Heart left ventricle (tissue), 16 donors: ENCODE measurements around the gene CTCF. TPM values are rescaled to one million over a fixed set of nuclear protein-coding genes. Genes with fewer than 3 reads are reported as not detected.

Experiments used
- ATAC-seq, 4 donors: fragments of 200-7000 bp; cut with Tn5 transposase; one replicate each; pipeline ENCODE4 v1.9.1; 2020 to 2022; ENCODE audit warnings: moderate library complexity in 4 of 4, mild to moderate bottlenecking in 3 of 4, moderate number of reproducible peaks in 1 of 4
- DNase-seq, 5 donors: peaks; one replicate each; pipeline ENCODE4 v3.0.0-alpha.2; 2020
- H3K27ac ChIP-seq, 12 donors: fragments of 200-600 bp; sonication (generic) in 4 of 12; one replicate each; pipeline versions ENCODE4 v1.5.0 to v1.8.0; 2016 to 2022; ENCODE audit warnings: mild to moderate bottlenecking in 2 of 12
- H3K27me3 ChIP-seq, 9 donors: fragments of 200-600 bp; sonication (generic) in 2 of 9; one replicate each; pipeline versions ENCODE4 v1.5.1 to v1.8.0; 2016 to 2022; ENCODE audit warnings: mild to moderate bottlenecking in 3 of 9
- H3K36me3 ChIP-seq, 9 donors: fragments of 200-600 bp; sonication (generic) in 2 of 9; one replicate each; pipeline versions ENCODE4 v1.5.0 to v1.8.0; 2018 to 2022; ENCODE audit warnings: mild to moderate bottlenecking in 2 of 9
- H3K4me1 ChIP-seq, 12 donors: fragments of 200-600 bp; sonication (generic) in 4 of 12; one replicate each; pipeline versions ENCODE4 v1.5.0 to v1.8.0; 2016 to 2022; ENCODE audit warnings: mild to moderate bottlenecking in 3 of 12
- H3K4me3 ChIP-seq, 12 donors: fragments of 200-600 bp; sonication (generic) in 4 of 12; one replicate each; pipeline versions ENCODE4 v1.5.0 to v1.8.0; 2017 to 2022; ENCODE audit warnings: mild to moderate bottlenecking in 9 of 12, moderate library complexity in 4 of 12
- H3K9me3 ChIP-seq, 12 donors: fragments of 200-600 bp; sonication (generic) in 4 of 12; one replicate each; pipeline versions ENCODE4 v1.5.0 to v1.8.0; 2016 to 2022; ENCODE audit warnings: mild to moderate bottlenecking in 1 of 12
- CTCF ChIP-seq, 12 donors: fragments of 200-600 bp; sonication (generic) in 4 of 12; IDR thresholded peaks; one replicate each; pipeline versions ENCODE4 v1.5.0 to v1.8.0; 2018 to 2022; ENCODE audit warnings: antibody characterized with exemption in 12 of 12, mild to moderate bottlenecking in 5 of 12
- POLR2A ChIP-seq, 2 donors: fragments of 450-650 bp; IDR thresholded peaks; one replicate each; pipeline ENCODE4 v1.6.1; 2017; ENCODE audit warnings: antibody characterized with exemption in 2 of 2, mild to moderate bottlenecking in 2 of 2, moderate library complexity in 2 of 2
- WGBS, 4 donors: extraction: QIAGEN DNeasy Blood & Tissue Kit in 2 of 4; methylation state at CpG; one replicate each; pipeline versions ENCODE4 v1.1.5 to v1.1.7; 2013 to 2018; 5-methylcytosine and 5-hydroxymethylcytosine counted together
- intact Hi-C, 10 donors: fragments of 100-400 bp; cut with DNase I; formaldehyde crosslinking; loops; one replicate each; pipeline versions ENCODE4 v1.11.1 to v1.14.2; 2022
- polyA plus RNA-seq, 2 donors: library from polyadenylated mRNA; stranded (reverse); fragments of 200-250 nt; gene quantifications; one replicate each; pipeline ENCODE4 v1.2.3, GENCODE V29; 2013
- total RNA-seq, 9 donors: library from RNA; depleted of rRNA in 2 of 9; stranded (reverse); fragments of >200 nt in 2 of 9; fragmentation: NEBNext Ultra II Directional in 3 of 9; extraction: Animal tissue kit (Norgen Biotek cat#: 25700) in 3 of 9; gene quantifications; one replicate each; pipeline versions ENCODE4 v1.1.0 to v1.2.4, GENCODE V29; 2016 to 2023
- donor health status: ischemic (EF 13 %, LVEDD 7.1; RV severe dilation, severe dysfunction).
- donor health status: healthy with polysubstance abuse.
- donor health status: DM: no; HTN: yes; CAD: no.
- donor health status: DM: no; HTN: no; CAD: no.
- donor health status: ischemic (EF 25% LVEDD 6.9; RV normal size, moderate dysfunction).
- donor health status: ischemic (EF 25% LVEDD 5.7; RV mildly dilated, moderate dysfunction).
- donor health status: healthy.
- donor health status: DM: yes; HTN: yes; CAD: no.
- donor health status: ischemic (EF 35%, LVEDD 5.7; RV mildly dilated, moderate dysfunction).
- donor health status: nonischemic (EF 11% LVEDD 7.7; RV severe dilation, severe dysfunction).
- donor health status: DM: yes; HTN: yes; CAD: no.
- donor health status: PGD.
- donor health status: ischemic (EF 29% LVEDD 5.4; RV normal size, mild dysfunction).
- donor health status: nonischemic (EF 23%, LVEDD 6.1; RV moderate dilation, normal function).

The CTCF gene
- total and polyA plus RNA-seq, 11 donors: 13.9 to 35.8 (median 25.3) TPM

GRCh38 chr16:67594256-67594915 lies 32.1 kb downstream of the CTCF start:
- H3K4me1 ChIP-seq: peaks cover 0 to 29% (median 0%) of the 10 kb centered on the region in 12 donors

GRCh38 chr16:67594956-67595355 lies 32.6 kb downstream of the CTCF start:
- DNase-seq (no peak), ATAC-seq (peak in 1 of 4 donors; percentile 50)
- H3K9me3 ChIP-seq: no peaks in the 10 kb centered on the region
- peaks cover 0 to 29% (median 0%) of the 10 kb centered on the region in 12 donors for H3K4me1 ChIP-seq
- no peaks in the 10 kb centered on the region for H3K27me3 ChIP-seq
- H3K27ac ChIP-seq: no peak overlapping the region
- H3K36me3 ChIP-seq: peaks cover 0 to 18% (median 0%) of the 10 kb centered on the region in 9 donors
- H3K4me3 ChIP-seq: no peak overlapping the region
- intact Hi-C loops: no loop called here
- WGBS, 4 donors: 59 to 84% (median 75%) methylated on average over 1 of the region's 1 CpG
- no peak for TF ChIP-seq POLR2A (IDR thresholded peaks at IDR 0.05)
- TF ChIP-seq CTCF (IDR thresholded peaks at IDR 0.05): no peak

More at GRCh38 chr16:67594256-67594915, 32.1 kb downstream of the CTCF start:
- Histone ChIP-seq H3K27ac (no peak overlapping the region), H3K9me3 (no peaks in the 10 kb centered on the region), H3K4me3 (no peak overlapping the region), H3K27me3 (no peaks in the 10 kb centered on the region), H3K36me3 (peaks cover 0 to 18% (median 0%) of the 10 kb centered on the region in 9 donors)
- TF ChIP-seq POLR2A (IDR thresholded peaks at IDR 0.05) (no peak), CTCF (IDR thresholded peaks at IDR 0.05) (no peak)
- no peak for ATAC-seq
- WGBS, 4 donors: 78 to 95% (median 90%) methylated on average over 5 of the region's 5 CpGs
- DNase-seq: no peak
- intact Hi-C loops: no loop called here

- WGBS, 4 donors: 57 to 67% (median 60%) methylated on average over 4 of the region's 4 CpGs
- DNase-seq (no peak), ATAC-seq (no peak)
- peaks cover 0 to 32% (median 1%) of the 10 kb centered on the region in 12 donors for H3K4me1 ChIP-seq
- H3K4me3 ChIP-seq: no peak overlapping the region
- H3K9me3 ChIP-seq: no peaks in the 10 kb centered on the region
- intact Hi-C loops: no loop called here
- TF ChIP-seq CTCF (IDR thresholded peaks at IDR 0.05) (no peak), POLR2A (IDR thresholded peaks at IDR 0.05) (no peak)
- H3K36me3 ChIP-seq: peaks cover 0 to 18% (median 0%) of the 10 kb centered on the region in 9 donors
- H3K27me3 ChIP-seq: no peaks in the 10 kb centered on the region
- no peak overlapping the region for H3K27ac ChIP-seq
These were observed 36.2 kb downstream of the CTCF start for GRCh38 chr16:67598527-67598926.

- no peaks in the 10 kb centered on the region for H3K27me3 ChIP-seq
- intact Hi-C loops: no loop called here
- H3K4me3 ChIP-seq: no peak overlapping the region
- H3K4me1 ChIP-seq: peaks cover 0 to 21% (median 1%) of the 10 kb centered on the region in 12 donors
- H3K9me3 ChIP-seq: no peaks in the 10 kb centered on the region
- 70 to 85% (median 77%) methylated on average over 3 of the region's 3 CpGs for WGBS, 4 donors
- peaks cover 0 to 1% (median under 1%) of the 10 kb centered on the region in 9 donors for H3K36me3 ChIP-seq
- ATAC-seq (no peak), DNase-seq (no peak)
- H3K27ac ChIP-seq: no peak overlapping the region
- TF ChIP-seq CTCF (IDR thresholded peaks at IDR 0.05) (no peak), POLR2A (IDR thresholded peaks at IDR 0.05) (no peak)
These were observed 43.3 kb downstream of the CTCF start for GRCh38 chr16:67605641-67606040.
